ENCODE data around the gene CHRNA4. TPM values are rescaled to one million over a fixed set of nuclear protein-coding genes. Genes with fewer than 3 reads are reported as not detected.

The CHRNA4 gene
- total and polyA plus RNA-seq, 12 donors: 0.06 to 0.57 (median 0.26) TPM; not detected in 5

- DNase-seq: no peak
These were observed 30.9 kb downstream of the CHRNA4 start for GRCh38 chr20:63330084-63330760.

GRCh38 chr20:63329331-63330083 lies 31.6 kb downstream of the CHRNA4 start:
- peaks cover 3% of the 10 kb centered on the region for H3K27me3 ChIP-seq
- no peaks in the 10 kb centered on the region for H3K9me3 ChIP-seq (replicated peaks in 1 of 3)
- H3K4me1 ChIP-seq (replicated peaks in 1 of 2): no peaks in the 10 kb centered on the region
- 82 to 91% (median 90%) methylated on average over 11 to 18 of the region's 18 CpGs for WGBS, 4 donors
- H3K4me3 ChIP-seq: no peak overlapping the region
- intact Hi-C loops (cut with DNase I): no loop called here
- H3K27ac ChIP-seq: no peak overlapping the region
- no peak for DNase-seq
- TF ChIP-seq POLR2A (IDR thresholded peaks at IDR 0.05): no peak
- no peak for TF ChIP-seq CTCF (IDR thresholded peaks at IDR 0.05)
- H3K36me3 ChIP-seq (replicated peaks in 1 of 2): no peaks in the 10 kb centered on the region

More at GRCh38 chr20:63330084-63330760, 30.9 kb downstream of the CHRNA4 start:
- Histone ChIP-seq H3K27me3 (no peaks in the 10 kb centered on the region), H3K9me3 (replicated peaks in 1 of 3) (no peaks in the 10 kb centered on the region), H3K36me3 (replicated peaks in 1 of 2) (no peaks in the 10 kb centered on the region), H3K4me1 (replicated peaks in 1 of 2) (no peaks in the 10 kb centered on the region), H3K27ac (no peak overlapping the region), H3K4me3 (no peak overlapping the region)
- intact Hi-C loops (cut with DNase I): no loop called here
- WGBS, 4 donors: 85 to 92% (median 87%) methylated on average over 8 to 20 of the region's 20 CpGs
- TF ChIP-seq CTCF (IDR thresholded peaks at IDR 0.05): no peak

- no peak overlapping the region for H3K27ac ChIP-seq
- peak in 3 of 7 donors; percentile 39 to 41 (median 40) for DNase-seq
- 37 to 64% (median 44%) methylated on average over 14 to 21 of the region's 21 CpGs for WGBS, 4 donors
These were observed 32.4 kb downstream of the CHRNA4 start for GRCh38 chr20:63328718-63329275.

More at GRCh38 chr20:63328718-63329275, 32.4 kb downstream of the CHRNA4 start:
- Histone ChIP-seq H3K4me3 (no peak overlapping the region), H3K36me3 (replicated peaks in 1 of 2) (no peaks in the 10 kb centered on the region), H3K27me3 (peaks cover 3% of the 10 kb centered on the region), H3K4me1 (replicated peaks in 1 of 2) (no peaks in the 10 kb centered on the region), H3K9me3 (replicated peaks in 1 of 3) (no peaks in the 10 kb centered on the region)
- TF ChIP-seq POLR2A (IDR thresholded peaks at IDR 0.05) (no peak), CTCF (IDR thresholded peaks at IDR 0.05) (no peak)
- intact Hi-C loops (cut with DNase I): no loop called here
